ENCODE data around the gene RRP12. TPM values are rescaled to one million over a fixed set of nuclear protein-coding genes. Genes with fewer than 3 reads are reported as not detected.

RRP12 gene
- total RNA-seq, 1 experiment from 2014 or later, result 34.4 TPM

DNA sequence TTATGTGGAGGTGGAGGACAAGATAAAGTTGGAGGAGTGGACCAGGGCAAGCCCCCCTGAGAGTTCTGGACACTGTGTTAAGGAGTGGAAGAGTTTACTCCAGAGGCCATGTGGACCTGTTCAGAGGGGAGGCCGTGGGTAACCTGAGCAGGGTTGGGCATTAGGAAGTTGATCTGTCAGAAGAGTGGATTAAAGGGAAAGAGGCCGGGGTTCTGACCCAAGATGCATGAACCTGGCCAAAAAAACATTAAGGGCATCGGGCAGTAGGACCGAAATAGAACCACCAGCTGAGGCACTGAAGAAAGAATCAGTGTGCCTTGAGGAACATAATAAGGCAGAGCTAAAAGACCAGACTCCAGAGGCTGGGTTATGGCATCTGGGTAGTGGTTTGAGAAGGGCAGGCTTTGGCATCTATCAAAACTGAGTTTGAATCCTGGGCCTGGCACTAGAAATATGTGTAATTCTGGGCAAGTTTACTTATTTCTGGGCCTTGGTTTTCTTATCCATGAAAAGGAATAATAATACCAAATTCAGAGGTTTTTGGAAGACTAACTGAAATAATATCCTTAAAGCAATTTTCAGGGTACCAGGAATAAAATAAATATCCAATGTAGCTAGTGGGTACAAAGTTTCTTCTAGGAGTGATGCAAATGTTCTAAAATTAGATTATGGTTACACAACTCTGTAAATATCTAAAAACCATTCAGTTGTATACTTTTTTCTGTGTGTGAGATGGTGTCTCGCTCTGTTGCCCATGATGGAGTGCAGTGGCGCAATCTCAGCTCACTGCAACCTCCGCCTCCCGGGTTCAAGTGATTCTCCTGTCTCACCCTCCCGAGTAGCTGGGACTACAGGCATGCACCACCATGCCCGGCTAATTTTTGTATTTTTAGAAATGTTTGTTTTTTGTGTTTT lies 93.0 kb downstream of the RRP12 start:
- Histone ChIP-seq H3F3A (ENCODE audit: low read length, unreplicated experiment) (no peaks in the 10 kb centered on the region), H3K27ac (ENCODE audit: low read length) (no peak overlapping the region), H3K79me2 (ENCODE audit: low read length) (no peaks in the 10 kb centered on the region), H3K9ac (ENCODE audit: low read length) (no peak overlapping the region), H3K4me3 (ENCODE audit: low read length) (no peak overlapping the region), H4K20me1 (ENCODE audit: low read length) (no peaks in the 10 kb centered on the region), H3K9me2 (replicated peaks; ENCODE audit: low read length) (no peaks in the 10 kb centered on the region), H3K4me1 (ENCODE audit: insufficient read depth, low read length) (no peaks in the 10 kb centered on the region), H3K9me3 (ENCODE audit: low read length) (no peaks in the 10 kb centered on the region), H3K36me3 (ENCODE audit: low read depth, low read length) (no peaks in the 10 kb centered on the region), H3K27me3 (ENCODE audit: low read length) (no peaks in the 10 kb centered on the region), H2AFZ (ENCODE audit: low read length) (no peak overlapping the region), H3K4me2 (ENCODE audit: low read length) (no peak overlapping the region)
- no peak for TF ChIP-seq EZH2 (IDR thresholded peaks at IDR 0.05; ENCODE audit: low read length, unreplicated experiment)
- no peak for TF ChIP-seq CTCF (conservative IDR thresholded peaks at IDR 0.05; ENCODE audit: low read depth, low read length)
- TF ChIP-seq EZH2phosphoT487 (IDR thresholded peaks at IDR 0.05; ENCODE audit: borderline replicate concordance, low read length), result no peak
- no peak for DNase-seq
- no peak for ATAC-seq
- ChIA-PET POLR2A (ENCODE audit: unreplicated experiment) (no interaction called here), CTCF (interaction anchor here (0.5 kb wide), 1 partner anchor 25 kb away, joined by 3 read pairs; no protein-coding TSS in a partner anchor)
- BruUV-seq (replicated peaks), result no TSS peak
- intact Hi-C loops (cut with micrococcal nuclease), result no loop called here

GRCh38 chr10:97307441-97307840 lies 93.7 kb downstream of the RRP12 start:
- H3K4me2 ChIP-seq (ENCODE audit: low read length), result no peak overlapping the region
- intact Hi-C loops (cut with micrococcal nuclease), result no loop called here
- no peak overlapping the region for H3K4me3 ChIP-seq (ENCODE audit: low read length)
- no peak overlapping the region for H3K27ac ChIP-seq (ENCODE audit: low read length)
- H3K36me3 ChIP-seq (ENCODE audit: low read depth, low read length), result no peaks in the 10 kb centered on the region
- DNase-seq (no peak), ATAC-seq (no peak)
- no peaks in the 10 kb centered on the region for H3K79me2 ChIP-seq (ENCODE audit: low read length)
- H3K9ac ChIP-seq (ENCODE audit: low read length), result no peak overlapping the region
- no peaks in the 10 kb centered on the region for H3K4me1 ChIP-seq (ENCODE audit: insufficient read depth, low read length)
- no peaks in the 10 kb centered on the region for H4K20me1 ChIP-seq (ENCODE audit: low read length)
- POLR2A ChIA-PET (ENCODE audit: unreplicated experiment), result no interaction called here
- no peak for TF ChIP-seq CTCF (conservative IDR thresholded peaks at IDR 0.05; ENCODE audit: low read depth, low read length)
- H3K27me3 ChIP-seq (ENCODE audit: low read length), result no peaks in the 10 kb centered on the region
- H3F3A ChIP-seq (ENCODE audit: low read length, unreplicated experiment), result no peaks in the 10 kb centered on the region
- BruUV-seq (replicated peaks), result no TSS peak
- no peaks in the 10 kb centered on the region for H3K9me3 ChIP-seq (ENCODE audit: low read length)
- CTCF ChIA-PET, result no interaction called here
- no peaks in the 10 kb centered on the region for H3K9me2 ChIP-seq (replicated peaks; ENCODE audit: low read length)
- no peak overlapping the region for H2AFZ ChIP-seq (ENCODE audit: low read length)

Other genes starting within 250 kb of the RRP12 start
- gene SLIT1, start 215.4 kb downstream of the RRP12 start, total RNA-seq (2014; rRNA removed), result not detected in 2 replicates
- gene ARHGAP19, start 108.7 kb downstream of the RRP12 start, total RNA-seq (2014; rRNA removed), result 8.5 and 9.8 TPM in 2 replicates
- gene FRAT1, start 82.1 kb downstream of the RRP12 start, total RNA-seq (2014; rRNA removed), result 4.1 and 4.4 TPM in 2 replicates
- 19.2 and 26.7 TPM in 2 replicates for gene FRAT2, start 66.6 kb downstream of the RRP12 start, total RNA-seq (2014; rRNA removed)
- gene PGAM1, start 24.9 kb upstream of the RRP12 start, total RNA-seq (2014; rRNA removed), result 591 and 661 TPM in 2 replicates
- 23.0 and 34.7 TPM in 2 replicates for gene EXOSC1, start 44.7 kb upstream of the RRP12 start, total RNA-seq (2014; rRNA removed)
- gene ZDHHC16, start 44.8 kb upstream of the RRP12 start, total RNA-seq (2014; rRNA removed), result 35.1 and 47.1 TPM in 2 replicates
- gene MMS19, start 97.1 kb upstream of the RRP12 start, total RNA-seq (2014; rRNA removed), result 65.5 and 78.2 TPM in 2 replicates
- gene UBTD1, start 97.6 kb upstream of the RRP12 start, total RNA-seq (2014; rRNA removed), result 18.5 and 32.3 TPM in 2 replicates
- 1.7 and 1.8 TPM in 2 replicates for gene ANKRD2, start 171.4 kb upstream of the RRP12 start, total RNA-seq (2014; rRNA removed)
- gene HOGA1, start 183.0 kb upstream of the RRP12 start, total RNA-seq (2014; rRNA removed), result 0.15 TPM in 1 of 2 replicates, not detected in the other
- not detected in 2 replicates for gene C10orf62, start 188.4 kb upstream of the RRP12 start, total RNA-seq (2014; rRNA removed)
- 6.5 and 12.9 TPM in 2 replicates for gene MORN4, start 232.2 kb upstream of the RRP12 start, total RNA-seq (2014; rRNA removed)
- gene PI4K2A, start 239.3 kb upstream of the RRP12 start, total RNA-seq (2014; rRNA removed), result 18.7 and 19.4 TPM in 2 replicates

Measured in PC-3 (cell line).